Dendritic cell treated with granulocyte-macrophage colony-stimulating factor and Interleukin-4, amounts not matched to agents 40 ng/mL and 50 ng/mL, for 4 days (primary cell): Measurements from ENCODE around the gene UBLCP1.
"Not testable (repeated sequence)": the region's sequence is repeated elsewhere in the genome, so short reads cannot be mapped to it uniquely, and the experiment has no call there.

Experiments used
- H3K27ac Mint-ChIP-seq: one replicate; pipeline ENCODE4 v1.8.0; 2022; ENCODE audit warnings: mild to moderate bottlenecking, mixed read lengths
- H3K27me3 Mint-ChIP-seq: one replicate; pipeline ENCODE4 v1.8.0; 2022; ENCODE audit warnings: mild to moderate bottlenecking, mixed read lengths
- H3K36me3 Mint-ChIP-seq: one replicate; pipeline ENCODE4 v1.8.0; 2022; ENCODE audit warnings: low read depth, mixed read lengths
- H3K4me1 Mint-ChIP-seq: one replicate; pipeline ENCODE4 v1.8.0; 2022; ENCODE audit warnings: low read depth, mixed read lengths
- H3K4me3 Mint-ChIP-seq: one replicate; pipeline ENCODE4 v1.8.0; 2022; ENCODE audit warnings: mild to moderate bottlenecking, moderate library complexity, mixed read lengths
- H3K9me3 Mint-ChIP-seq: one replicate; pipeline ENCODE4 v1.8.0; 2022; ENCODE audit warnings: mixed read lengths
- intact Hi-C: fragments of 100-400 bp; cut with micrococcal nuclease; formaldehyde crosslinking; loops from one replicate; pipeline ENCODE4 v1.15.0; 2022

Gene UBLCP1, protein sequence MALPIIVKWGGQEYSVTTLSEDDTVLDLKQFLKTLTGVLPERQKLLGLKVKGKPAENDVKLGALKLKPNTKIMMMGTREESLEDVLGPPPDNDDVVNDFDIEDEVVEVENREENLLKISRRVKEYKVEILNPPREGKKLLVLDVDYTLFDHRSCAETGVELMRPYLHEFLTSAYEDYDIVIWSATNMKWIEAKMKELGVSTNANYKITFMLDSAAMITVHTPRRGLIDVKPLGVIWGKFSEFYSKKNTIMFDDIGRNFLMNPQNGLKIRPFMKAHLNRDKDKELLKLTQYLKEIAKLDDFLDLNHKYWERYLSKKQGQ

GRCh38 chr5:159262859-159263568 is at the start of gene UBLCP1:
Gene UBLCP1, plus strand, starts transcription at chr5:159263290. Its CDS starts 5,626 bp downstream, at chr5:159268916.
- H3K4me1 Mint-ChIP-seq: peaks cover 24% of the 10 kb centered on the region
- intact Hi-C loops: loop anchor here (2.0 to 5.0 kb wide), 3 partner anchors 51 to 106 kb away; no protein-coding TSS in a partner anchor
- H3K9me3 Mint-ChIP-seq: no peaks in the 10 kb centered on the region
- H3K4me3 Mint-ChIP-seq: peak within 1 kb of the TSS; percentile 98
- H3K36me3 Mint-ChIP-seq: peaks cover 32% of the 10 kb centered on the region
- H3K27me3 Mint-ChIP-seq: peaks cover 13% of the 10 kb centered on the region
- peak within 1 kb of the TSS; percentile 95 for H3K27ac Mint-ChIP-seq

GRCh38 chr5:159214486-159215271 is 48.4 kb upstream of the UBLCP1 start:
- no peak overlapping the region for H3K4me3 Mint-ChIP-seq
- no peaks in the 10 kb centered on the region for H3K36me3 Mint-ChIP-seq
- H3K9me3 Mint-ChIP-seq: no peaks in the 10 kb centered on the region
- peaks cover 2% of the 10 kb centered on the region for H3K27me3 Mint-ChIP-seq
- H3K4me1 Mint-ChIP-seq: peaks cover 42% of the 10 kb centered on the region
- intact Hi-C loops: loop anchor here (5.0 kb wide), 1 partner anchor 48 kb away; the partner anchor contains the start of gene UBLCP1
- H3K27ac Mint-ChIP-seq: no peak overlapping the region

DNA sequence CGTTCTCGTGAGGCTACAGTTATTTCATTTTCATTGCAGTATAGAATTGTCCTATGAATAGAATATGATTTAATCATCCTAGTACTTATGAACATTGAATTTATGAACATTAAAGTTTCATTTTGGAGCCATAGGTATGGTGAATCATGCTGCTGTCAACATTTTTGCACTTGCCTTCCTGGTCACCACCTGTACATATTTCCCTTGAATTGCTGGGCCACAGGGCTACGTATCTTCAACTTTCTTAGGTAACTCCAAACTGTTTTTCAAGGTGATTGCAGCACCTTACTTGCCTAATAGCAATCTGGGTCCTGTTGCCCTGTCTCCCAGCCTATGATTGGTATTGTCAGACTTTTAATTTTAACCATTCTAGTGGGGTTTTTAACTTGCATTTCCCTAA is 47.2 kb upstream of the UBLCP1 start:
- no peak overlapping the region for H3K27ac Mint-ChIP-seq
- peaks cover 30% of the 10 kb centered on the region for H3K4me1 Mint-ChIP-seq
- no peaks in the 10 kb centered on the region for H3K9me3 Mint-ChIP-seq
- peaks cover 3% of the 10 kb centered on the region for H3K27me3 Mint-ChIP-seq
- no peaks in the 10 kb centered on the region for H3K36me3 Mint-ChIP-seq
- intact Hi-C loops: no loop called here
- no peak overlapping the region for H3K4me3 Mint-ChIP-seq

DNA sequence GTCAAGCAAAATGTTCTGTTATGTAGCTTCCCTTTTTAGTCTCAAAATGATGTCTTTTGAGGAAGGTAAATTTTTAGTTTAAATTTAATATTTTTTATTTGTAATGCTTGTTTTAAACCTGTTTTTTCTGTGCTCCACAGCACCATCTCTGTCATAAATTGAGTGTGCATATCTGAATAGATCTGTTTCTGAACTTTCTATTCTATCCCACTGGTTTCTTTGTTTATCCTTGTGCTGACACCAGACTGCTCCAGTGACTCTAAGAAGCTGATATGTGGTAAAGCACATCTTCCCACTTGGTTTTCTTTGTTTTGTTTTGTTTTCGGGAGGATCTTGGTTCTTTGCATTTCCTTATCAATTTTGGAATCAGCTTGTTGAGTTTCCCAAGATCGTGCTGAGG is 46.6 kb upstream of the UBLCP1 start:
- Mint-ChIP-seq H3K9me3 (no peaks in the 10 kb centered on the region), H3K4me3 (no peak overlapping the region), H3K36me3 (no peaks in the 10 kb centered on the region), H3K27ac (no peak overlapping the region), H3K27me3 (peaks cover 3% of the 10 kb centered on the region), H3K4me1 (peaks cover 25% of the 10 kb centered on the region)
- intact Hi-C loops: no loop called here

- intact Hi-C loops: no loop called here
- H3K27me3 Mint-ChIP-seq: peaks cover 3% of the 10 kb centered on the region
- no peaks in the 10 kb centered on the region for H3K36me3 Mint-ChIP-seq
- H3K9me3 Mint-ChIP-seq: no peaks in the 10 kb centered on the region
- H3K4me1 Mint-ChIP-seq: peaks cover 18% of the 10 kb centered on the region
- H3K4me3 Mint-ChIP-seq: no peak overlapping the region
- no peak overlapping the region for H3K27ac Mint-ChIP-seq
Measured at GRCh38 chr5:159217236-159217635, 45.9 kb upstream of the UBLCP1 start.

GRCh38 chr5:159218595-159219023 is 44.5 kb upstream of the UBLCP1 start:
- intact Hi-C loops: no loop called here
- Mint-ChIP-seq H3K9me3 (no peaks in the 10 kb centered on the region), H3K4me1 (peaks cover 7% of the 10 kb centered on the region), H3K27ac (no peak overlapping the region), H3K36me3 (no peaks in the 10 kb centered on the region), H3K27me3 (peaks cover 3% of the 10 kb centered on the region), H3K4me3 (no peak overlapping the region)

- intact Hi-C loops: no loop called here
- Mint-ChIP-seq H3K4me1 (peaks cover 7% of the 10 kb centered on the region), H3K9me3 (no peaks in the 10 kb centered on the region), H3K27ac (no peak overlapping the region), H3K27me3 (peaks cover 3% of the 10 kb centered on the region), H3K36me3 (no peaks in the 10 kb centered on the region), H3K4me3 (no peak overlapping the region)
Measured at GRCh38 chr5:159220206-159220605, 42.9 kb upstream of the UBLCP1 start.

GRCh38 chr5:159223469-159223868 is 39.6 kb upstream of the UBLCP1 start:
- Mint-ChIP-seq H3K27ac (no peak overlapping the region), H3K36me3 (no peaks in the 10 kb centered on the region), H3K9me3 (no peaks in the 10 kb centered on the region), H3K4me1 (no peaks in the 10 kb centered on the region), H3K4me3 (no peak overlapping the region), H3K27me3 (peaks cover 3% of the 10 kb centered on the region)
- intact Hi-C loops: no loop called here

DNA sequence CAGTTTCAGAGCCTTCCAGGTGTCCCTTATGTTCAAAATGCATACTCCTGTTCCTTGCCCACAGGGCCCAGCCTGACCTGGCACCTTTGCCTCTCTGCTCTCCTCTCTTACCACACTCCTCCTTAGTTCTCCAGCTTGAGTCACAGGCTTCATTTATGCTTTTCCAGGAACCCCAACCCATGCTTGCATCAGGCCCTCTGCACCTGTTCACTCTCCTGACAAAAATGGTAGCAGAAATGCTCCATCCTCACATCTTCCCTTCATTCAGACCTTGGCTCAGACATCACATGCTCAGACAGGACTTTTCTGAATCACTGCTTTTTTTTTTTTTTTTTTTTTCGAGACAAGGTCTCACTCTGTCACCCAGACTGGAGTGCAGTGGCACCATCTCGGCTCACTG is 38.6 kb upstream of the UBLCP1 start:
- H3K27me3 Mint-ChIP-seq: peaks cover 1% of the 10 kb centered on the region
- no peak overlapping the region for H3K4me3 Mint-ChIP-seq
- intact Hi-C loops: no loop called here
- no peak overlapping the region for H3K27ac Mint-ChIP-seq
- no peaks in the 10 kb centered on the region for H3K4me1 Mint-ChIP-seq
- no peaks in the 10 kb centered on the region for H3K36me3 Mint-ChIP-seq
- H3K9me3 Mint-ChIP-seq: no peaks in the 10 kb centered on the region

- Mint-ChIP-seq H3K36me3 (no peaks in the 10 kb centered on the region), H3K4me1 (no peaks in the 10 kb centered on the region), H3K9me3 (no peaks in the 10 kb centered on the region), H3K4me3 (no peak overlapping the region), H3K27ac (no peak overlapping the region), H3K27me3 (no peaks in the 10 kb centered on the region)
- intact Hi-C loops: no loop called here
Measured at GRCh38 chr5:159226451-159226850, 36.6 kb upstream of the UBLCP1 start.

- intact Hi-C loops: no loop called here
- H3K36me3 Mint-ChIP-seq: no peaks in the 10 kb centered on the region
- no peak overlapping the region for H3K4me3 Mint-ChIP-seq
- H3K4me1 Mint-ChIP-seq: no peaks in the 10 kb centered on the region
- peaks cover 3% of the 10 kb centered on the region for H3K27me3 Mint-ChIP-seq
- no peak overlapping the region for H3K27ac Mint-ChIP-seq
- no peaks in the 10 kb centered on the region for H3K9me3 Mint-ChIP-seq
Measured at GRCh38 chr5:159227452-159227851, 35.6 kb upstream of the UBLCP1 start.

DNA sequence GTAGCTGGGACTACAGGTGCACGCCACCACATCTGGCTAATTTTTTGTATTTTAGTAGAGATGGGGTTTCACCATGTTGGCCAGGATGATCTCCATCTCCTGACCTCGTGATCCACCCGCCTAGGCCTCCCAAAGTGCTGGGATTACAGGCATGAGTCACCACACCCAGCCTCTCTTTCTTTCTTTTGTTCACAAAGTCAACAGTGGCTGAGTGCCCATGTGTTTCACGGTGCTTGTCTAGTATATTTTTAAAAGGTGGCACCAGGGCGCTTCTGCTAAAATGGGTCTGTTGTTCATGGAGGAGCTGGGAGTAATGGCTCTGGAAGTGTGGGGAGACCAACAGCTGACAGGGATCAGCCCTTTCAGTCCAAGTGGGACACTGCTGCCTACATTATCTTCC is 35.0 kb upstream of the UBLCP1 start:
- not testable (repeated sequence) for H3K27me3 Mint-ChIP-seq, H3K4me3 Mint-ChIP-seq, H3K27ac Mint-ChIP-seq

GRCh38 chr5:159230657-159231056 is 32.4 kb upstream of the UBLCP1 start:
- intact Hi-C loops: no loop called here
- H3K36me3 Mint-ChIP-seq: no peaks in the 10 kb centered on the region
- no peak overlapping the region for H3K4me3 Mint-ChIP-seq
- H3K27me3 Mint-ChIP-seq: peaks cover 3% of the 10 kb centered on the region
- H3K4me1 Mint-ChIP-seq: no peaks in the 10 kb centered on the region
- no peaks in the 10 kb centered on the region for H3K9me3 Mint-ChIP-seq
- no peak overlapping the region for H3K27ac Mint-ChIP-seq

More for the DNA sequence above, 35.0 kb upstream of the UBLCP1 start:
- H3K4me1 Mint-ChIP-seq, H3K9me3 Mint-ChIP-seq, H3K36me3 Mint-ChIP-seq, intact Hi-C loops: not testable (repeated sequence)

- H3K36me3 Mint-ChIP-seq: no peaks in the 10 kb centered on the region
- no peak overlapping the region for H3K27ac Mint-ChIP-seq
- H3K4me3 Mint-ChIP-seq: no peak overlapping the region
- intact Hi-C loops: no loop called here
- no peaks in the 10 kb centered on the region for H3K4me1 Mint-ChIP-seq
- no peaks in the 10 kb centered on the region for H3K9me3 Mint-ChIP-seq
- peaks cover 3% of the 10 kb centered on the region for H3K27me3 Mint-ChIP-seq
Measured at GRCh38 chr5:159231167-159231566, 31.9 kb upstream of the UBLCP1 start.
